GM19463 (cell line): ENCODE measurements around the gene SLC9A3.

Experiments used
- ATAC-seq: cut with Tn5 transposase; IDR thresholded peaks from one replicate; pipeline ENCODE4 v1.9.1; 2021; ENCODE audit warnings: mild to moderate bottlenecking, moderate library complexity; ENCODE audit not compliant: unreplicated experiment

The SLC9A3 gene

DNA sequence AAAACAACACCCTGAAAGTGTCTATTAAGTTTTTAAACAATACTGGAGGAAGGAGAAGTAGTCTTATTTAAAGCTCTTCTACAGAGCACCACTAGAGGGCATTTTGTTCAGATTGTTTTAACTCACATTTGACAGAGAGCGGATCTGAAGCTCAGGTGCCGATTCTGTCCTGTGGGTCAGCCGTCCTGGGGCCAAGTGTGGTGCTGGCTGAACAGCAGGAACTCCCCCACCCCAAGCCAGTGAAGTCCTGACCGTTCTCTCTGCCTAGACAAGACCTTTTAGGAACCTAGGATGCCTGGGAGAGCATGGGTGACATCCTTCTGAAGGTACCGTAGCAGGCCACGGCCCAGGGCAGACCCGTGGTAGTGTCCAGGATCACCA is 77.4 kb downstream of the SLC9A3 start:
- no peak for ATAC-seq

DNA sequence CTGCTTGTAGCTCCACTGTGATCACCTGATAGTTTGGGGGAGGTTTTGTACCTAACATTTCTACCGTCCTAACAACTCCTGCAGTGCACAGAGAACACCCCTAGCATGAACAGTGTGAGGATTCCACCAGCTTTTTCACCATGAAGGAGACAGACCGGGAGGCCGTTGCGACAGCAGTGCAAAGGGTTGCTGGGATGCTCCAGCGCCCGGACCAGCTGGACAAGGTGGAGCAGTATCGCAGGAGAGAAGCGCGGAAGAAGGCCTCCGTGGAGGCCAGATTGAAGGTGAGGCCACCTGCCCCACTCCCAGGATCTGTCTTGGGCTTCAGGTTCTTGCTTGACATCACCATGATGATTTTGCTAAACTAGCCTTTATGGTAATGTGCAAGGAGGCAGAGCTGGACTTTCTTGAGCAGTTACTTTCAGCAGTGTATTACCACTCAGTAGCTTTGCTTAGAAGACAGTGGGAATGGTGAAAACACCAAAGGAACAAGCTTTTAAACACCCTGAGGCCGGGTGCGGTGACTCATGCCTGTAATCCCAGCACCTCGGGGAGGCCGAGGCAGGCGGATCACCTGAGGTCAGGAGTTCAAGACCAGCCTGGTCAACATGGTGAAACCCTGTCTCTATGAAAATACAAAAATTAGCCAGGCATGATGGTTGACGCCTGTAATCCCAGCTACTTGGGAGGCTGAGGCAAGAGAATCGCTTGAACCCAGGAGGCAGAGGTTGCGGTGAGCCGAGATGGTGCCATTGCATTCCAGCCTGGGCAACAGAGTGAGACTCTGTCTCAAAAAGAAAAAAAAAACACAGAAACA is 78.0 kb downstream of the SLC9A3 start:
- no peak for ATAC-seq

DNA sequence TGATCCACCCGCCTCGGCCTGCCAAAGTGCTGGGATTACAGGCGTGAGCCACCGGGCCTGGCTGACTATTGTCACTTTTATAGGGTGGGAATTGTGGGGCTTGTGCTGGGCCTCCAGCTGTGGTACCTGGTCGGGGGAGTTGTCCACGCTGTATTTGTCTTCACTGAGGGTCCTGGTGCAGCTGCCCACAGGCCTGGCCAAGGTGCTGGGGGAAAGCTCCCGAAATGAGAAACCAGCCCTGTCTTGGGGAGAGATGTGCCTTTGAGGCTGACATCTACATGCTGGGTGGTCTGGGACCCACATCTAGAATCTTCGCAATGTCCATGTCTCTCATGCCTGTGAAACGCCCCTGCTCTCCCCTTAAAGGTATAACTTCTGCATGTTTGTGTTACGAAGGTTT is 78.7 kb downstream of the SLC9A3 start:
- ATAC-seq: no peak

DNA sequence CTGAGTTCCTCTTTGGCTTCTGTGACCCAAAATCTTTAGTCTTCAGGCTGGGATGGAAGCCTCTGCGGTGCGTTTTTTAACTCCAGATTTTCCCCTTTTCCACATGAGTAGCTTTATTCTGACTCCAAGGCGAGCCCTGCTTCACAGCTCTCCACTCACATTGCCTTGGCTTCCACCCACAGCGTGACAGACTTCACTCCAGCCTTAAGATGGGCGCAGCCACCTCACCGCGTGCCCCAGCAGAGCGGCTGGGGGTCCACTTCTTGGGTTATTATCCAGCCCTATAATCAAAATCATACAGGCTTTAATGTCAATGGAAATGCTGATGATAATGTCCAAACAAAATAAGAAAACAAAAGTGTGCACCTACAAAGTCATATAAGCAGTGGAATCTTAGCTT is 80.0 kb downstream of the SLC9A3 start:
- ATAC-seq: no peak

DNA sequence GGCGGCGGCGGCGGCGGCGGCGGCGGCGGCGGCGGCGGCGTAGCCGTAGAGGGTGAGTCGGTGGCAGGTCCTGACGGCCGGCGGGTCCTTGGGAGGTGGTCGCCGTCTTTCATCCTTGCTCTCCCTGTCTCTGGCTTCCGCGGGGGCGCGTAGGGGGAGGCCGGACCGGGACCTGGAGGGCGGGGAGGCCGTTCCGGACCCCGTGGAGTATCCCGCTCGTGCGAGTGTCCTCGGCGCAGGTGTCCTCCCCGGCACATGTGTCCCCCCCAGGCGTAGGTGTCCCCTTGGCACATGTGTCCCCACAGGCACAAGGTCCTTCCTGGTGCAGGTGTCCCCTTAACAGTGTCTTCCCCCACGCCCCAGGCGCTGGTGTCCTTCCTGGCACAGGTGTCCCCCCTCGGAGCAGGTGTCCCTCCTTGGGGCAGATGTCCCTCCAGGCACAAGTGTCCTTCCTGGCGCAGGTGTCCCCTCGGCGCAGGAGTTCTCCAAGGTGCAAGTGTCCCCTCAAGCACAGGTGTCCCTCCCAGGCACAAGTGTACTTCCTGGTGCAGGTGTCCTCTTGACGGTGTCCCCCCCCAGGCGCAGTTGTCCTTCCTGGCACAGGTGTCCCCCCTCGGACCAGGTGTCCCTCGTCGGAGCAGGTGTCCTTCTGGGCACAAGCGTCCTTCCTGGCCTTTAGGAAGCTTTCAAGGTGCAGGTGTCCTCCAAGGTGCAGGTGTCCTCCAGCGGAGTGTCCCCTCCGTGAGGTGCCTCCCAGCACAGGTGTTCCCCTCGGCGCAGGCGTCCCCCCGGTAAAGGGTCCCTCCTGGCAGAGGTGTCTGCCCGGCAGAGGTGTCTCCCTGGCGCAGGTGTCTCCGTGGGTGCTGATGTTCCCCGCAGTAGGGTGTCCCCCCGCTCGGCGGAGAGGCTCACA is 80.8 kb downstream of the SLC9A3 start:
- no peak for ATAC-seq

DNA sequence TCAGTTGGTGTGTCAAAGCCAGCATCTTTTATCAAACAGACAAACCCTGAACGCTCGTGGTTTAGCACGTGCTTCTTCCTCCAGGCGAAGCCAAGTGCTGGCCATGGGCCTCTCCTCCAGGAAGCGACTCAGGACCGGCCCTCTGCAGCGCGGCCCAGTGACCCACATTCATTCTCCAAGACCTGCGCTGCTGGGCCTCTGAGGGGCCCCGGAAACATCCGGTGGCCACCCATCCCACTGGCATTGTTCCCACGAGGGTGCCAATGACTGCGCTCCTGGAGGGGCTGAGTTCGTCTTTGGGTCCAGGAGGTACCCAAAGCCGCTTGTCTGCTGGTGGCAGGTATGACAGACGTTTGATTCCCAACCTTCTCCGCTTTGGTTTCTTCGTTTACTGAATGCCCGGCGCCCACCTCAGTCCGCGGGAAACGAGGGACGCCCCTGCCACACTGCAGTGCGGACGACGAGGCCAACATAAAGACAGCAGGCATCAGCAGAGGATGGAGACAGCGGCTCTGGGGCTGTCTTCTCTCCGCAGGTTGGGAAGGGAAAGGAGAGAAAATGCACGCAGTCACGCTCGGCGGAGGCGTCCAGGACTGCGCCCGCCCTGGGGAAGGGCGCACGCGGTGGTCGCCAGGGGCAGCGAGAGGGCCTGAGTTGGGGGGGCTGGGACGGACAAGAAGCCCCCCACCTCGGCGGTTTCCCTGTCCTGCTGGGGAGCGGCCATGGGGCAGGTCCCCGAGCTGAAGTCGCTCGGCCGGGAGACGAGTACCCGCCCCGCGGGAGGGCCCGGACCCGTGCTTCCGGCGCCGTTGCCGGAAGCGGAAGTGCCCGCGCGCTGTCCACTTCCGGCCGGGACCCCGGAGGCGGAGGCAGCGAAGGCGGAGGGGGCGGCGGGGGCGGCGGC is 81.7 kb downstream of the SLC9A3 start, which contains the start of gene EXOC3:
TSS of gene EXOC3 (plus strand) at position 842 of the 904 bp plus-strand sequence. CDS start 3,030 bp downstream, outside the sequence.
- ATAC-seq: peak; percentile 89

DNA sequence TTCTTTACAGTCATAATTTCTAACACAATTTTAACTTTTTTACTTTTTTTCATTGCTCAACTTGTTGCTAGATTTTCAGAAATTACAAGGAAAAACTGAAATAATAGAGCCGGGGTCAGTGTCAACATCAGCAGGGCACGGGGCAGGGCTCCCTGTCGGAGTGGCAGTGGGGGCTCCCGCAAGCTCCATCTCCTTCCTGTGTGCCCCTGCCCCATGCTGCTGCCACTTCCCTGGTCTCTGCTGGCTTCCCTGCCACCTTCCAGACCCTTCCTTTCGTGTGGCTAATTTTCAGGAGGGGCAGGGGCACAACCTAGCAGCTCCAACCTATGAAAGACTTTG is 82.3 kb downstream of the SLC9A3 start:
- ATAC-seq: no peak

DNA sequence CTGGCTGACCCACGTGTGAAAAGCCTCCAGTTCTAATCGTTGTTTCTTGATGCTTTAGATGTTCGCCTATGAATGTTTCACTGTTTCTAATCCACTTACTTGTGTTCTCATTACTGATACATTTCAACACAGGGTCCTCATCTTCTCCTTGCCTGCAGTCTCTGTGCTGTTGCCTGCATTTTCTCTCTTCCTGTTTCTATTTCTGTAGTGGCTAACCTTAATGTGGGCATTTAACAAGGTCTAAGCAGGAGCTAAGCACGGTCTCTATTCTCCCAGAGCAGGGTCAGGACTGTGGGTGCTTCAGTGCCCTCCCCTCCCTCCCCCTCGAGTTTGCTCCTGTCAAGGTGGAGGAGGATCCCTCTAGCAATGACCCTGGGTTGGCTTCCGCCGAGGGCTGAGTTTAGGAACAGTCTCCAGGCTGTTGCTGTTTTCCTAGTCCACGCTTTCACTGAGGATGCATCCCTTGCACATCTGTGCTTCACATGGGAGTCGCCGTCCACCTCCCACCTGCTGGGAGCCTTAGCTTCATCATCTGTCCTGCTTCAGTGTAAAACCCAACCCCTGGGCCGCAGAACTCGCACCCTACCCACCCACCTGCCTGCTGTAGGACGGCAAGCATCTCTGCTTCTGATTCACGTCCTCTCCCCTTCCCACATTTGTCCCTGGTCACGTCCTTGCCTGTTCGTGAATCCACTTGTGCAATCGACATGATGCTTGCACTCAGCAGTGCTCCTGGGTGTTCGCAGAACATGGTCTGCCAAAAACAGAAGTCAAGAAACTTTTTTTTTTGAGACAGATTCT is 83.6 kb downstream of the SLC9A3 start:
- ATAC-seq: no peak

DNA sequence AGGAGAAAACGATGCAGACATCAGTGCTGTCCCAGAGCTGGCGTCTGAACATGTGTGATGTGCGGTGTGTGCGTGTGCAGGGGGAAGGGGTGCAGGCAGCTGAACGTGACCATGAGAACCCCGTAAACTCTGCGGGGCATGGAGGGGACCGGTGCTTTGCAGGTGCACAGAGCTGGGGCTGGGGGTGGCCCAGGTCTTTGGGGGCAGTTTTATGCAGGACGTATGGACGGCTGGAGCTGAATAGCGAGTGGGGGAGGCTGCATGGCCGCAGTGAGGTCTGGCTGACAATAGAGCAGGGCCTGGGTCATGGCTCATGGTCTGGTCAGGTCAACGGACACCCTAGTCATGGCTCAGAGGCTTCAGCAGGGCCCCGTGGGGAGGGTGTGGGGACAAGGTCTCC is 84.6 kb downstream of the SLC9A3 start:
- no peak for ATAC-seq

DNA sequence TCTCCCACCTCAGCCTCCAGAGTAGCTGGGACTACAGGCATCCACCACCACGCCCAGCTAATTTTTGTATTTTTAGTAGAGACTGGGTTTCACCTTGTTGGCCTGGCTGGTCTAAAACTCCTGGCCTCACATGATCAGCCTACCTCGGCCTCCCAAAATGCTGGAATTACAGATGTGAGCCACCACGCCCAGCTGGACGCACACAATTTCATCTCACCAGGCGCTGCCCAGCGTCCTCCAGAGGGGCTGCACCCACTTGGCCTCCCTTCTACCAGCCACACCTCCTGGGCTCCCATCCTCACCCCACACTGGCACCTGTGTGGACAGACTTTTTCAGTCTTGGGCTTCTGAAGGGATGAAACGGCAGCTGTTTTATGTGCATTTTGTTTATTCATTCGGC is 85.1 kb downstream of the SLC9A3 start:
- ATAC-seq: no peak

DNA sequence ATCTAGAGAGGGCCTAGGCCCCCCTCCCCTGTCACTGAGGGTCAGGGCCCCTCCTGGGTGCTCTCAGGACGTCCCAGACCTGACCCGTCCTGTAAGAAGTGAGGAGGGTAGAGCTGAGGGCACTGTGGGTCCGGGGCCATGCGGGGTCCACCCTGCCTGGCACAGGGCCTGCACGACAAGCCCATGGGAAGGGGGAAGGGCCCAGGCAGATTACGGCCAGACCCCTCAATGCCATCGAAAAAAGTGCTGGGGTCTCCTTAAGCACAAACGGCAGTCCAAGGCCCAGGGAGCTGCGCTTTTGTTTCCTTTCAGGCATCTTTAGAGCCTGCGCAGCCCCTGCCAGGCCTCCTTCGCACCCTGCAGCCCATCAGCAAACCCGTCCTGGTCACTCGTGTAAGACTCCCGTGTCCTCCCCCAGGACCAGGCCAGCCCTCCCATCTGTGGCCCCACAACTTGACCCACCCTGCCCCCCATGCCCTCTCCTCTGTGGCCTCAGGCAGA is 85.7 kb downstream of the SLC9A3 start:
- no peak for ATAC-seq

DNA sequence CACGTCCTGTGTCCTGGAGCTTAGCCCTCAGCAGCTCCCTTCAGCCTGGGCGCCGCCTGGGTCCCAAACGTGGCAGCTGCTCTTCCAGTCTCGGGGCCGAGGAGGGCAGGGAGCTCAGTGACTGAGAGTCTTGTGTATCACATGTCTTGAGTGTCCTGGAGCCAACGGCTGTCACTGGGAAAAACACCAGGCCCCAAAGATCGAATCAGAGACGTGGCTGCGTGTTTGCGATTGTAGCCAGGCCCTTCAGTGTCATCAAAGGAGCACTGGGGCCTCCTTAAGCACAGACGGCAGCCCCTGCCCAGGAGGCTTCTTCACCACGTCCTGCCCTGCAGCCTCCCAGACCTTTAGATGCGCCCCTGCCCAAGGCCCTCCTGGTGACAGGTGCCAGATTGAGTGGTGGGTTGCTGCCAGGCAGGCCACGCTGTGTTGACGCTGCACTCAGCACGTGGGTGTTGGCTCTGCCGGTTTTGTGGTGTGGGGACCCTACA is 86.9 kb downstream of the SLC9A3 start:
- ATAC-seq: no peak

DNA sequence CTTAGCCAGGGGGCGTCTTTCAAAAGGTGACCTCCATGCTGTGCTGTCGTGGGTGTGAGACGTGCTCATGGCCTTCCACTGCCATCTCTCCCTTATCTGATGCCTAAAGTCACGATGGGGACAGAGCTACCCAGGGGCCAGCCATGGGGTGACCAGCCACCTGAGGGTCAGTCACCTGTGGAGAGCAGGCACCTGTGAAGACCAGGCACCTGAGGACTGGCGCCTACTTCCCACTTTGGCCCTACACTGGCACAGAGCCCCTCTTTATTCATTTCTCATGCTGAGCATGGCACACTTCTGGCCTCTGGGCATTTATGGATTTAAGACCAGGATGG is 87.6 kb downstream of the SLC9A3 start:
- no peak for ATAC-seq

DNA sequence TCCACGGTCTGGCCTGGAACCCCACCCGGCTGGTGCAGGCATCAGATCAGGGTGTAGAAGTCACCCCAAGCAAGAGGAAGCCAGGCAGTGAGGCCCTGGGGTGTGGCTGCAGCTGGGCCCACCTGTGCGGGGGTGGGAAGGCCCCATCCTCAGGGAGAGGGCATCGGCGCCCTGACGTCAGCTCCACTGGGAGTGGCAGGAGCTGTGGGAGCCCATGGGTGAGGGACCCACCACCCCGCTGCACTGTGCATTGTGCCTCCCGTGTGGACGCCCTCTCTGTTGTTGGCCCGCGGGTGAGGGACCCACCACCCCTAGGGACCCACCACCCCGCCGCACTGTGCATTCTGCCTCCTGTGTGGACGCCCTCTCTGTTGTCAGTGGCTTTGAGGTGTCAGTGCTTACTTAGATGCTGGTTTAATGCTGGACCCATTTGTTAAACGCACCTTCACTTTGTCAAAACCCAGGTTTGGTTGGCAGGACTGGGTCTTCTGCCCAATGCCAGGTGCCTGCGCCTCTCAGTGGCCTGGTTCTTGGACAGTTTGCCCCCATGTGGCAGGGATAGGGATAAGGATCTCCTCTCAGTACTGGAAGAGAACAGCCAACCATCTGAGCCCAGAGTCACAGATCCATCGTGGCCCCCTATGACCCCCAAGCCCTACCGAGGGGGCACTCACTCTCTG is 88.1 kb downstream of the SLC9A3 start:
- ATAC-seq: no peak

DNA sequence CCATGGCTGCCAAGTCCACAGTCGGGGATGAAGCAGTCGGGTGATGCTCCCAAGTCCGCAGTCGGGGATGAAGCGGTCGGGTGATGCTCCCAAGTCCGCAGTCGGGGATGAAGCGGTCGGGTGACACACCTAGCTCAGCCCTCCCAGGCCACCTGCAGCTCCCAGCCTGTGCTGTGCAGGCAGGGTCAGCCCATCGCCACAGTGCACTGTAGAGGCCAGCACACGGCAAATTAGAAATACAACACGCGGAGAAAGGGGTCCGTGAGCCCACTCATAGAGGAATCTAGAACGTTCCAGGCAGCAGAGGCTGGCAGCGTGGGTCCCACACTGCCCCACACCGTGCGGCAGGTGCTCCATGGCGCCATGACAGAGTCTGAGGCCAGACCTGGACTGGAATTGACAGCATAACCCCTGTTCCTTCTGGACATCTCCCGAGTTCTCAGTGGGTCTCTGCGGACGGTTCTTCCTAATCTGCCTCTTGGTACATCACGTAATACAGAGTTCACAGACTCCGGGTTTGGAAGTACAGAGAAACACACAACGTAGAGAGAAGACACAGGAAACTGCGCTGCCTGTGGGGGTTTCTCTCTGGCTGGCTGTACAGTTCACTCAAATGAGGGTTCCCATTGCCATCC is 89.0 kb downstream of the SLC9A3 start:
- no peak for ATAC-seq

DNA sequence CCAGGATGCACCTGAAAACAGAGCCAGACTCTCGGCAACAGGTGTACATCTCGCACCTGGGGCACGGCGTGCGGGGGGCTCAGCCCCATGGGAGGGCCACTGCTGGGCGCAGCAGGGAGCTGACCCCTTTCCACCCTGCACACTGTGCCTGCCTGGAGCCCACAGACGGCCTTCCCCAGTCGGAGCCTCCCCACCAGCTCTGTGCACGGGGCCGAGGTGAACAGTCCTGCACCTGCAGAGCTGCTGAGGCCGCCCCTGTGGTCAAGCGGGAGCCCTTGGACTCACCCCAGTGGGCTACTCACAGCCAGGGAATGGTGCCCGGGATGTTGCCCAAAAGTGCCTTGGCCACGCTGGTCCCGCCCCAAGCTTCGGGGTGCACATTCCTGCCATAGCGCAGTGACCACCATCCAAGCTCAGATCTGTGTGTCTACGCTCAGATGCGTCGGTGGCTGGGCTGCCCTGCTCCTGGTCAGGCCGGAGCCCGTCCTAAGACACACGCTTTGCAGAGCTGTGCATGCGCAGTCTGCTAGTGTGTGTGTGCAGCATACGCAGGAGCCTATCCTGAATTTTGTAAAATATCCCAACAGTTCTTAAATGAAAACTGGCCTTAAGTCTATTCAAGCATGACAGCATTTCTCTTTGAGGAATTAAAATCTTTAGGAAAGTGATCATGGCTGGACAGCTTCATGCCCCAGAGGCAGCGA is 89.7 kb downstream of the SLC9A3 start:
- no peak for ATAC-seq

DNA sequence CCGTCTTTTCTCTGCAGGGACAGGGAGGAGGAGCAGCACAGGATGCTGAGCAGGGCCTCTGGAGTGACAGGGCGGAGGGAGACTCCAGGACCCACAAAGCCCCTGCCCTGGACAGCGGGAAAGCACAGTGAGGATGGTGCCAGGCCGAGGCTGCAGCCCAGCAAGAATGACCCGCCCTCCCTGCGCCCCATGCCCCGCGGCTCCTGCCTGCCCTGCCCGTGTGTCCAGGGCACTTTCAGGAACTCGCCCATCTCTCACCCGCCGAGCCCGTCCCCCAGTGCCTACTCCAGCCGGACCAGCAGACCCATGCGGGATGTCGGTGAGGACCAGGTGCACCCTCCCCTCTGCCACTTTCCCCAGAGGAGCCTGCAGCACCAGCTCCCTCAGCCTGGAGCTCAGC is 90.4 kb downstream of the SLC9A3 start:
- no peak for ATAC-seq
